Measurements from ENCODE around the gene PICALM. TPM values are rescaled to one million over a fixed set of nuclear protein-coding genes. Genes with fewer than 3 reads are reported as not detected.

Gene PICALM
- total and polyA plus RNA-seq, 12 donors, result 33.9 to 217 (median 116) TPM

GRCh38 chr11:86067009-86067850 lies 1.7 kb downstream of the PICALM start:
- DNase-seq, result no peak
- Histone ChIP-seq H3K4me3 (peak overlapping the region in 3 of 4 donors; percentile 62 to 99 (median 84)), H3K27me3 (no peaks in the 10 kb centered on the region), H3K27ac (peak overlapping the region; percentile 29 to 98 (median 93)), H3K9me3 (replicated peaks in 1 of 3) (no peaks in the 10 kb centered on the region), H3K36me3 (replicated peaks in 1 of 2) (no peaks in the 10 kb centered on the region), H3K4me1 (replicated peaks in 1 of 2) (peaks cover 18 to 47% of the 10 kb centered on the region in 2 donors)
- TF ChIP-seq POLR2A (IDR thresholded peaks at IDR 0.05) (no peak), CTCF (IDR thresholded peaks at IDR 0.05) (no peak)
- WGBS, 4 donors, result 11 to 24% (median 14%) methylated on average over 11 of the region's 11 CpGs
- intact Hi-C loops (cut with DNase I), result no loop called here

- TF ChIP-seq POLR2A (IDR thresholded peaks at IDR 0.05) (no peak), CTCF (IDR thresholded peaks at IDR 0.05) (no peak)
- WGBS, 4 donors, result 15 to 23% (median 22%) methylated on average over 5 of the region's 5 CpGs
- H3K27ac ChIP-seq, result peak overlapping the region in 4 of 5 donors; percentile 74 to 98 (median 95)
- no peaks in the 10 kb centered on the region for H3K9me3 ChIP-seq (replicated peaks in 1 of 3)
- no peaks in the 10 kb centered on the region for H3K36me3 ChIP-seq (replicated peaks in 1 of 2)
- peak overlapping the region in 2 of 4 donors; percentile 84 to 99 for H3K4me3 ChIP-seq
- no peaks in the 10 kb centered on the region for H3K27me3 ChIP-seq
- H3K4me1 ChIP-seq (replicated peaks in 1 of 2), result peaks cover 18 to 52% of the 10 kb centered on the region in 2 donors
- DNase-seq, result no peak
- intact Hi-C loops (cut with DNase I), result no loop called here
These were observed 2.3 kb downstream of the PICALM start for GRCh38 chr11:86066657-86067008.

- Histone ChIP-seq H3K9me3 (replicated peaks in 1 of 3) (no peaks in the 10 kb centered on the region), H3K4me3 (peak overlapping the region in 1 of 4 donors; percentile 84), H3K27me3 (no peaks in the 10 kb centered on the region), H3K4me1 (replicated peaks in 1 of 2) (peaks cover 18 to 58% of the 10 kb centered on the region in 2 donors), H3K27ac (peak overlapping the region in 2 of 5 donors; percentile 1 to 97), H3K36me3 (replicated peaks in 1 of 2) (no peaks in the 10 kb centered on the region)
- intact Hi-C loops (cut with DNase I), result no loop called here
- TF ChIP-seq CTCF (IDR thresholded peaks at IDR 0.05) (no peak), POLR2A (IDR thresholded peaks at IDR 0.05) (no peak)
- no peak for DNase-seq
- 29 to 55% (median 49%) methylated on average over 3 of the region's 3 CpGs for WGBS, 4 donors
These were observed 2.9 kb downstream of the PICALM start for GRCh38 chr11:86066033-86066432.

DNA sequence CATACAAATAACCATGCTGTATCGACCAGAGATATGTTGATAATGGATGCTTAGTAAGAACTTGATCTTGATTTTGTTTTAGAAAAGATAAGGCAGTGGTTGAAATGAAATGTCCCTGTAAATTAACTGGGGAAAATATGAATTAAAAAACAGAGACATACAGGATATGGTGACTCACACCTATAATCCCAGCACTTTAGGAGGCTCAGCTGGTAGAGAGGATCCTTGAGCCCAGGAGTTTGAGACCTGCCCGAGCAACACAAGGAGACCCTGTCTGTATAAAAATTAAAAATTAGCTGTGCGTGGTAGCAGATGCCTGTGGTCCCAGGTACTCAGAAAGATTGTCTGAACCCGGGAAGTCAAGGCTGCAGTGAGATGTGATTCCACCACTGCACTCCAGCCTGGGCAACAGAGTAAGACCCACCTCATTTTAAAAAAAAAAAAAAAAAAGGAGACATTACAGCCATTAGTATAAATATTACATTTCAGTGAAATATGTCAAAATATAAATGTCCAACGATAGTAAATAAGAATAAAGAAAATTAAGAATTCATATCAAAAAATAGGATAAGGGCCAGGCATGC lies 4.6 kb downstream of the PICALM start:
- Histone ChIP-seq H3K4me1 (replicated peaks in 1 of 2) (peaks cover 18 to 62% of the 10 kb centered on the region in 2 donors), H3K9me3 (replicated peaks in 1 of 3) (no peaks in the 10 kb centered on the region), H3K27me3 (no peaks in the 10 kb centered on the region), H3K36me3 (replicated peaks in 1 of 2) (no peaks in the 10 kb centered on the region), H3K4me3 (peak overlapping the region in 1 of 4 donors; percentile 84), H3K27ac (peak overlapping the region in 2 of 5 donors; percentile 2 to 18)
- WGBS, 4 donors, result 57 to 69% (median 62%) methylated on average over 5 of the region's 5 CpGs
- TF ChIP-seq CTCF (IDR thresholded peaks at IDR 0.05) (no peak), POLR2A (IDR thresholded peaks at IDR 0.05) (no peak)
- DNase-seq, result no peak
- intact Hi-C loops (cut with DNase I), result no loop called here

All from adrenal gland (tissue), 12 donors.